Ectodermal cell (in vitro differentiated cells): Measurements from ENCODE around the gene SGF29.
"Not testable (repeated sequence)": the region's sequence is repeated elsewhere in the genome, so short reads cannot be mapped to it uniquely, and the experiment has no call there.

Source experiments
- H3K27ac ChIP-seq: 2 replicates; pipeline ENCODE4 v1.7.0; 2013; ENCODE audit warnings: mild to moderate bottlenecking, low read depth, low read length; ENCODE audit not compliant: insufficient read depth, poor library complexity, severe bottlenecking
- H3K27me3 ChIP-seq: 2 replicates; pipeline ENCODE4 v1.7.0; 2013; ENCODE audit warnings: mild to moderate bottlenecking, low read length; ENCODE audit not compliant: insufficient read depth, control insufficient read depth, poor library complexity, severe bottlenecking
- H3K36me3 ChIP-seq: one replicate; pipeline ENCODE4 v1.7.0; 2013; ENCODE audit warnings: low read length; ENCODE audit not compliant: control insufficient read depth, insufficient read depth
- H3K4me1 ChIP-seq: one replicate; pipeline ENCODE4 v1.7.0; 2013; ENCODE audit warnings: low read length; ENCODE audit not compliant: control insufficient read depth, insufficient read depth
- H3K4me3 ChIP-seq: 2 replicates; pipeline ENCODE4 v1.7.0; 2013; ENCODE audit warnings: low read depth, low read length, control low read depth; ENCODE audit not compliant: insufficient read depth
- H3K9me3 ChIP-seq: 2 replicates; pipeline ENCODE4 v1.7.0; 2013; ENCODE audit warnings: mild to moderate bottlenecking, low read length, moderate library complexity; ENCODE audit not compliant: control insufficient read depth
- WGBS, 2 experiments: methylation state at CpG; one replicate each; pipeline ENCODE4 v1.1.7; 2013; ENCODE audit warnings: missing lambda C conversion rate in 2 of 2; 5-methylcytosine and 5-hydroxymethylcytosine counted together

SGF29 gene

DNA sequence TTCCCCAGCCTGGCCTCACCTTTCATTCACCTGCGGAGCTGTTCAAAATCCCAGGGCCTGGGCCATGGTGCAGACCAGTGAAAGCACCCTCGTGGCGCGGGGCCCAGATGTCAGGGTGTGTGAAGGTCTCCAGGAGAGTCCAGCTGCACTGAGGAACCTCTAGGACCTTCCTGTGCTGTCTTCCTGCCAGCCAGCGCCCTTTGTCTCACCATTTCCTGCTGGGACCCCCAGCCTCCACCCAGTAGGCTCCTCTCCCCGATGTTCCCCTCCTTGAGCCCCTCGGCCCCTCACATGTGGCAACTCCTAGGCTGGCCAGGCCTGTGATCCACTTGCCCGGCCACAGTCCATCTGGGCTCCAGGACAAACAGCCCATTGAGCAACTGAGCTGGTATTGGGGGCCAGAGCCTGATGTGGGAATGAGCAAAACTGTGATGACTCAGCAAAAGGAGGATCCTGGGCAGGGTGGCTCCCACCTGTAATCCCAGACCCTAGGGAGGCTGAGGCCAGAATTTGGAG, 42.5 kb downstream of the SGF29 start:
- WGBS, 2 experiments: 83 to 88% methylated on average over 8 of the region's 8 CpGs
- Histone ChIP-seq H3K36me3 (no peaks in the 10 kb centered on the region), H3K4me1 (peaks cover 12% of the 10 kb centered on the region), H3K4me3 (no peak overlapping the region), H3K27me3 (no peaks in the 10 kb centered on the region), H3K9me3 (no peaks in the 10 kb centered on the region), H3K27ac (no peak overlapping the region)

DNA sequence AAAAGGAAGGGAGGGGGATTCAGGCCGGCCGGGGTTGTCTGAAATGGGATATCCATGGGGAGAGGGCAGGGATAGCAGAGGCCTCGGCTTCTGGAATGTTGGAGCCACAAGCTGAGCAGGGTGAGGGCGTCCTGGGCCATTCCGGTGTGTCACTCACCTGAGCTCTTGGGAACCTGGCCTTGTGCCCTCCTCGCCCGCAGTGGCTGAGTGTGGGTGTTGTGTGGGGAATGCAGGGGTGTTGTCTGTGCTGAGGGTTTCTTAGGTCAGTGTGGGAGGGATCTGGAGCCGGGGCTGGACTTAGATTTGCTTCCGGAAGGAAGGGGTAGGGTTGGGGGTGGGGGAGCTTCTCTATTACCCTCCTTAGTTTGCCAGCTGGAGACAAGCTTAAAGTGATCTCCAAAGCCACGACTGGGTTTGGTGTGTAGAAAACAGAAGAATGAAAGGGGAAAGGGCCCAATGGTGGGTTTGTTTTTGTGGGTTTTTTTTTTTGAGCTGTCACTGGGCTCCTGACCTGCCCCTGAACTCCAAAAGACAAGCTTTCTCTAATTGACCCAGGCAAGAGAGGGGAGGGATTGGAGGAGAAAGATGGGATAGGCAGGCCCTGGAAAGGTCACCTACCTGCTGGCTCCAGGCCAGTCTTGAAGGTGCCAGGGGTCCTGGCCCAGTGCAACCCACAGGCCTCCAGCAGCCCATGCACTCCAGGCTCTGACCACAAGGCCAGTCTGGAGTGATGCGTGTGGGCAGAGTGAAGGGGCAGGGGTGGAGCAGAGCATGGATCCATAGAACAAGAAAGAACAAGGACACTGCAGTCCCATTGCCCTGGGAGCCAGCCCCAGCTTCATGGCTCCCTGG, 43.3 kb downstream of the SGF29 start, which contains the start of gene SULT1A2:
SULT1A2 (minus strand) TSS at position 211 of the 852 bp plus-strand sequence. CDS start 1,120 bp downstream, outside the sequence.
- H3K27ac ChIP-seq: no peak within 1 kb of the TSS
- no peak within 1 kb of the TSS for H3K4me3 ChIP-seq
- peaks cover 12% of the 10 kb centered on the region for H3K4me1 ChIP-seq
- no peaks in the 10 kb centered on the region for H3K9me3 ChIP-seq
- H3K36me3 ChIP-seq: no peaks in the 10 kb centered on the region
- no peaks in the 10 kb centered on the region for H3K27me3 ChIP-seq
- WGBS, 2 experiments: 55 to 57% methylated on average over 11 of the region's 11 CpGs

DNA sequence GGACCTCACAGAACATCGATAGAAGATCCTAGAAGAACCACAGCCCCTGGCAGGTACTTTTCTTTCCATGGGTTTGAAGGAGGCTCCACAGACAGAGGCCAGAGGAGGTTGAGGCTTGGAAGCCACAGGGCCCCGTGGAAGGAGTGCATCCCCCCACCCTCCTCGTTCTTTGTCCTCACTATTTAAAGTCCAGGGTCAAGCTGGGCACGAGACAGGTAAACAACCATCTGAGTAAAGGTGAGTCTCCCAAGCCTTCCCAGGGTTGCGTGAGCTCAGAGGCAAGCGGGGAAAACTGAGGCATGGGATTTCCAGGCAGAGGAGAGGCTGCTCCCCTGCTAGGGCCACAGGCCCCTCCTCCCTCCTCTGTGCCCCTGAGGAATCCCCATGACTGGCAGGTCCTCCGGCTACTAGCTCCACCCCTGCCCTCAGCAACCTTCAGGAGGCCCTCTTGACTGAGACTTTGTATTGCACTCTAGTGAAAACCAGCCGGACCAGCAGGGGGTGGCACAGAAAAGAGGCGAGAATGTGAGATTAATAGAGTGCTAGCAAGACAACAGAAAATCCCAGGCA, 44.1 kb downstream of the SGF29 start:
- no peaks in the 10 kb centered on the region for H3K36me3 ChIP-seq
- 76 to 79% methylated on average over 9 of the region's 9 CpGs for whole genome bisulfite sequencing, 2 experiments
- no peaks in the 10 kb centered on the region for H3K27me3 ChIP-seq
- no peaks in the 10 kb centered on the region for H3K9me3 ChIP-seq
- no peak overlapping the region for H3K27ac ChIP-seq
- peaks cover 12% of the 10 kb centered on the region for H3K4me1 ChIP-seq
- H3K4me3 ChIP-seq: no peak overlapping the region

DNA sequence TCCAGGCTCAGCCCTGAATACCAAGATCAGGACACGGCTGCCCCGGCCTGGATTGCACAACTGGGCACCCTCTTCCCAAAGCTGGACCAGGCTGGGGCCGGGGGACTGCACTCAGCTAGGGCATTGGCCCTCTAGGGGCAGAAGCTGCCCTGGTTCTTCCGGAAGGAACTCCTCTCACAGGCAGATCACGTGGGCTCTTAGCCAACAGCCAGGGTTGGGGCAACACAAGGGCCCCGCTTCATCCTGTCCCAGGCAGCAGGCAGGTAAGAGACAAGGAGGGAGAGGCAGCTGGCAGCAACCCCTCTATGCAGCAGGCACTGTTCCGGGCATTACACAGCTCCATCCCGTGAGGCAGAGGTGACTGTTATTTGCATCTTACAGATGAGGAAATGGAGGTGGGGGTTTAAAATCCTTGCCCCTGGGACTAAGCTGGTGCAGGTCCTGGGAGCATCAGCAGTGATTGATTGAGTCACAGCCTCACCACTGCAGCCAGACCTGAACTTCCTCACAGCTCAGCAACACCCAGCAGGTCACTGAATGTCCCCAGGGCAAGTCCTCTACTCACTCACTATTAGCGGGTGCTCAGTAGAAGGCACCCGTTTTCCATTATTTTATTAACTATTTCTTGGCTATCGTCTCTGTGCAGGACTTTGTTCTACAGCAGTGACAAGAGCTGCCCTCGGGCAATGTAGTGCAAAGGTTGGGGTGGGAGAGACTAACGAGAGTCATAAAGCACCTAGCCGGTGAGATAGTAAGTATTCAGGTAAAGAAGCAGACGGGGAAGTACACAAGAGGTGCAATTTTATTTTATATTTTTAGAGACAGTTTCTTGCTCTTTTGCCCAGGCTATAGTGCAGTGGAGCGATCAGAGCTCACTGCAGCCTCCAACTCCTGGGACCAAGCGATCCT, 45.9 kb downstream of the SGF29 start:
- H3K36me3 ChIP-seq, H3K4me3 ChIP-seq, H3K27ac ChIP-seq, H3K9me3 ChIP-seq, H3K27me3 ChIP-seq: not testable (repeated sequence)
- H3K4me1 ChIP-seq: peaks cover 12% of the 10 kb centered on the region
- no CpG with 5 or more reads among the region's 17 CpGs for WGBS, 2 experiments

- 89% methylated on average over 11 to 13 of the region's 20 CpGs for WGBS, 2 experiments
- not testable (repeated sequence) for H3K4me3 ChIP-seq, H3K27ac ChIP-seq, H3K36me3 ChIP-seq, H3K9me3 ChIP-seq, H3K27me3 ChIP-seq
- H3K4me1 ChIP-seq: peaks cover 12% of the 10 kb centered on the region
These were observed 47.2 kb downstream of the SGF29 start for GRCh38 chr16:28600965-28601364.

- 95 to 97% methylated on average over 11 of the region's 13 CpGs for WGBS, 2 experiments
- not testable (repeated sequence) for H3K4me3 ChIP-seq, H3K27ac ChIP-seq, H3K36me3 ChIP-seq, H3K27me3 ChIP-seq, H3K9me3 ChIP-seq
- peaks cover 12% of the 10 kb centered on the region for H3K4me1 ChIP-seq
These were observed 47.9 kb downstream of the SGF29 start for GRCh38 chr16:28601589-28601988.

- not testable (repeated sequence) for H3K27me3 ChIP-seq, H3K36me3 ChIP-seq, H3K4me3 ChIP-seq, H3K27ac ChIP-seq, H3K4me1 ChIP-seq, H3K9me3 ChIP-seq
- 76 to 83% methylated on average over 3 to 5 of the region's 10 CpGs for WGBS, 2 experiments
These were observed 48.3 kb downstream of the SGF29 start for GRCh38 chr16:28602062-28602461.

- no peaks in the 10 kb centered on the region for H3K9me3 ChIP-seq
- no peaks in the 10 kb centered on the region for H3K36me3 ChIP-seq
- no peak overlapping the region for H3K27ac ChIP-seq
- H3K27me3 ChIP-seq: no peaks in the 10 kb centered on the region
- H3K4me1 ChIP-seq: peaks cover 3% of the 10 kb centered on the region
- WGBS, 2 experiments: 70 to 89% methylated on average over 4 to 5 of the region's 6 CpGs
- no peak overlapping the region for H3K4me3 ChIP-seq
These were observed 48.8 kb downstream of the SGF29 start for GRCh38 chr16:28602529-28602928.

GRCh38 chr16:28603381-28604185, 49.9 kb downstream of the SGF29 start:
- H3K27ac ChIP-seq: no peak overlapping the region
- no peaks in the 10 kb centered on the region for H3K27me3 ChIP-seq
- H3K4me1 ChIP-seq: no peaks in the 10 kb centered on the region
- H3K36me3 ChIP-seq: no peaks in the 10 kb centered on the region
- no peaks in the 10 kb centered on the region for H3K9me3 ChIP-seq
- WGBS, 2 experiments: 91 to 94% methylated on average over 11 of the region's 11 CpGs
- no peak overlapping the region for H3K4me3 ChIP-seq
